NCI-H1105 treated with DMSO at 0.1 percent for 48 hours (cell line): ENCODE results near the gene GRID1.
"Not testable (repeated sequence)": the region's sequence is repeated elsewhere in the genome, so short reads cannot be mapped to it uniquely, and the experiment has no call there.

Experiments
- DNase-seq: peaks from one replicate; lab custom pipeline; 2025; lab: John Stamatoyannopoulos, UW

Gene GRID1

DNA sequence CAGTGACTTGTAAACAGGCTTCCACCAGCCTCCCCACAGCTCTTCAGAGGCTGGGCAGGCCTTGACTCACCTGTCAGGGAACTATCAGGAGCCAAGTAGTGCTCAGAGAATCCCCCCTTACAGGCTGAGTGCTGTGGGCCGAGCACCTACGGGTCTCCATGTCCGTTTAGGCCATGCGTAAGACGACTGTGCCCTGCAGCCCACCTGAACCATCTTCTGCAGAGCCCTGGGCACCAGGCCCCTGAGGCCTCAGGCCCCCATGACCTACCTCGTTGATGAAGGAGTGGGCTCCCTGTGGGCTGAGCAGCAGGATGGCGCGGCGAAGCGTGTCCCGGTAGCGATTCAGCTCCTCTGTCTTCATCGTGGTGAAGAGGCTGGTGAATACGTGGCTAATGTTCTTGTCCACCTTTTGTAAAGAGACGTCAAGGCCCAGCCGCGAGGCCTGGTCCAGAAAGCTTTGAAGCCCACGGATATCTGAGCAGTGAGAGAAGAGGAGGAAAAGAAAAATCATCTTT, 228.0 kb downstream of the GRID1 start:
- DNase-seq, result no peak

DNA sequence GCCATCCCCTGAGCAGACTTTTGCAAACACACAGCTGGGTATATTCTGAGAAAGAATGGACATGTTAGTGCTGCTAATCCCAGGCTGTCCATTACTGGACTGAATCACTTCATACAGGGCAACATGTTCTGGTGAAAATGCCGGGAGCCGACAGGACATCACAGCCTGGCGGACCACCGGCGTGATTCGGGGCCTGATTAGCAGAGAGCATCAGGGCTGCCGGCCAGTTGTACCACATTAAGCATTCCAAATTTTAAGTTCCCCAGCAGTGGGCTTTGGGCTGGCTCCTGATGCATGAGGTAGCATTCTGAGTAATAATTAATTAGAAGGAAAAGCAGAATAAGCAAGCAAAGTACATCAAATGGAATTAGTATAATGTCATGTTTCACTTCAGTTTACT, 229.0 kb downstream of the GRID1 start:
- DNase-seq, result no peak

DNA sequence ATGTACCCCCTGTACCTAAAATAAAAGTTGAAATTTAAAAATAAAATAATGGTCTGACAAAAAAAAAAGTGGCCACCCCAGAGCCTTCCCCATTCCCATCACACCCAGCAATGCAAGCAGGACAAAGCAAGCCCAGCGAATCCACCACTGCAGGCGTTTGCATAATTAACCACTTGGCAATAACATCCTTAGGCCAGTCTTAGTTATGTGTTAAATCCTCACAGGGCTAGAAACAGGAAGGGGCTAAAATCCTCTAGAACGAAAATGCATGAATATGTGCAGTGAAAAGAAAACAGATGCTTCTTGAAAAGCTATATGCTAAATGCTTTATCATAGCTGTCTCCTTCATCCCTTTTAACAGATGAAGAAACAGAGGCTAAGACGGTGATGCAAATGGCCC, 229.7 kb downstream of the GRID1 start:
- DNase-seq, result no peak

DNA sequence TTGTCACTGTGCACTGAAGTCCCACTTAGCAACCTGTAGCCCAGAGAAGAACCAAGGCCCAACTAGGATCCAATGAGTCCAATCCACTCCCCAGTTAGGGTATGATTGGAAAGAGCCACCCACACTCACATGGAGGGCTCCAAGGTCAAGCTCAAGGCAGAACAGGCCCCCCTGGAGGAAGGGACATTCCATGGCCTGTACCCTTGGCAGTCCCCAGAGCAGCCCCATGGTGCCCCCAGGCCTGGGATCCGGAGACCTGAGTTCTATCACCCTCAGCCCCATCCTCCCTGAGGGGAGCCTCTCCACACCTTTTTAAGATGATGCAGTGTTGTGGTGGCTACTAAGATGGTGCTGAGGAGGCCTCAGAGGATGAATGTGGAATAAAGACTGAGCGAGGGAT, 231.4 kb downstream of the GRID1 start:
- DNase-seq, result no peak

DNA sequence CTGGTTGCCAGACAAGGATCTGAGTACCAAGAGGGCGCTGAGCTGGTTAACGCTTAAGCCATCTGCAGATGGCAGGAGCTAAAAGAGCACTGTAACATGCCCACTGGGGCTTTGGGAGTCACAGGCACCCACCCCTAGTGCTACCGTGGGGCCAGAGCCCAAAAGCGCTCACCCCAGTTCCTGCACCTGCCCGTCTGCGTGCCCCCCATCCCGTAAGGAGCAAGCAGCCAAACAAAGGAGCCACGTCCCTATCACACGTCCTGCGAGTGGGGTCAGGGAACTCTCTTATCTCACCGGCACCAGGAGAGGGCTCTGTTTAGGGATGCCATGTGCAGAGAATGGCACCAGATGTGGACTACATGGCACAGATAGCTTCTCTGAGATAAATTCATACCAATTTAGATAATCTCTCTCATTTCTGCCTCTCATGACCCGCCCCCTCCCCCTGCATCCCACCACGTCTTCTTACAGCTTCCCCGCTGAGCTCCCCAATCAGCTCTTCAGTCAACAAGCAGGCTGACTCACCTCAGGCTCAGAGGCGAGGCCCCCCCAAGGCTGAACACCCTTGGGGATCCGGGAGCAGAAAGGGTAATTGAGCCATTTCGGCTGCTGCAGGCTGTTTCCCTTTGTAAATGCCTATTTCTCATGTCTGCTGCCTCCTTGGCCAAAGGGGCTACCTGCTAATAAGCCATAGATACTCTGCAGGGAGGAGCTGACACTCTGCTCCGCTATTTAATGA, 235.7 kb downstream of the GRID1 start:
- no peak for DNase-seq

DNA sequence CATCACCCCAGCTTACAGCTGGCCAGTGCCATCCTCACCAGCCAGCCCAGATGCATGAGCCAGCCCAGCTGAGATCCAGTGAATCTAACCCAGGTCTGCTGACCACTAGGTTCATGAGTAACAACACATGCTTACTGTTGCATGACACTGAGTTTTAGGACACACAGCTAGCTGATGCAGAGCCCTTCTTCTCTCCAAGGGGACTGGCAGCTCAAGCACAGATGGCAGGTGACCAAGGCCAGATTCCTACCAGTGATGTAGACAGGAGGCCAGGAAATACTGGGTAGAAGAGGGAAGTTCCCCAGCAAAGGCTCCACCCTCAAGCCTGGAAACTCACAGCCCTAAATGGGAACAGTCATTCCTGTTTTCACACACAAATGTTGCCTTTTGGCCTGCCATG, 236.6 kb downstream of the GRID1 start:
- DNase-seq, result no peak

DNA sequence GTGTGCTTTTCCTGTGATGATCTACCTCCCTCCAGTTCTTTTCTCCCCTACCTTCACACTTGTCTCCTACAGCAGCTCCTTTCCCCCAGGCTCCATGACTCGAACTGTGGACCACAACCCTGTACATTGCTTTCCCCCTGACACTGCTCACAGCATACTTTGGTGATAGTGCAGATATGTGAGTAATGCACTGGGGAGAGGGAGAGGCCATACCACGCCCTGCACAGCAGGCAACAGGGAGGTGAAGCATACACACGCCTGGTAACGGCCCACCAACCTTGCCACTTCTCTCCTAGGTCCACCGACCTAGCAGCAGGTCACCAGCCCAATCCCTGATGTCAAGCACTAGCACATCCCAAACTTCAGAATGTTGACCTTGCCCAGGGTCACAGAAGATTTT, 238.2 kb downstream of the GRID1 start:
- DNase-seq, result no peak

DNA sequence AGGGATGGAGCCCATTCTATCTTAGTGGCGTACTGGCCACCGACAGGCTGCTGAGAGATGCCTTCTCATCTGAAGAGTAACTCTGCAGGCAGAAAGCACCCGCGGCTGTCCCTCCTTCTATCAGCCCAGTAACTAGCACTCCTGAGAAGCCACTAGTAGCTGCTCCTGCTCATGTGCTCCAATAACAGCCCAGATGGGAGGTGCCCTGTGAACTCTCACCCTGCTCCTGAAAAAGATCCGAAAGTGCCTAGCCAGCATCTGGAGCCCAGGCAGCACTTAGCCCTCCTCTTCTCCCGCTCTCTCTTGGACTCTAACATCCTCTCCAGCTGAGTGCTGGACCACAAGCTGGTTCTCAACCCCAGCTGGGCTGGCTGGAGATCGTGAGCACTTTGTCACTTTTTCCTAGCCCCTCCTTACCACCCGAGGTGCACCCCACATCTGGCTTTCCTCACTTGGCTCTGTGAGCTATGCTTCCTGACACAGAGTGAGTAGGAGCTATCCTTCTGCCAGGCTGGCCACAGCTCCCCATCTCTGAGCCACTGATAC, 239.2 kb downstream of the GRID1 start:
- no peak for DNase-seq

DNA sequence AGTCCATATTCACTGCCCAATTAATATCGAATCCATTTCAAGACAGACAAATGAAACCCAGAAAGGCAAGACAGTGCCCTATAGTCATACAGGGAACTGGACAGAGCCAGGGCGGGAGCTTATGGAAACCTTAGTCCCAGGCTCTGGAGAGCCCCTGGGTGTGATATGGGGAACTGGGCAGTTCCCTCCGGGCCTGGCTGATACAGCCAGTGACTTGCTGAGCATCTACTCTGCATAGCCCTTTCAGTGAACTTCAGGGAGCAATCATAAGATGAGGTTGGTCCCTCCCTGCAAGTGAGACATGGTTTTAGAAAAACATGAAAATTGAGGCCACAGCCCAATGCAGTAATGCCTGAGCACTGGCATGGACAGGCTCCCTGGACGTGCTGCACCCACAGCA, 241.9 kb downstream of the GRID1 start:
- DNase-seq, result no peak

DNA sequence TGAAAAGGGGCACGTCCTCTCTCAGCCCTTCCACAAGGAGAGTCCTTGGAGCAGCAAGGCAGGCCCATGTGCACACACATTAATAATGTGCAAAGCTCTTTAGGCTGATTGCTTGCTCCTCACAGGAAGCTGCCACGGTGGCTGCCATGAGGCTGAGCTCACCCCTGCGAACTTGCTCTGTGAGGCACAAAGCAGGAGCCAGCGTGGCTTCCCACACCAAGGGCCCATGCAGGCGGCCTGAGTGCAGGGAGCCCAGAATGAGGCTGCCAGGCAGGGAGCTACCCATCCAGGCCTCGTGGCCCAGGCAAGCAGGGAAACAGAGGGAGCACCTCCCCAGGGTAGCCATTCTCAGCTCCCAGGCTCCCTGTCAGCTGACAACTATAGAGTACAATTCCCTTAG, 242.9 kb downstream of the GRID1 start:
- DNase-seq, result no peak

DNA sequence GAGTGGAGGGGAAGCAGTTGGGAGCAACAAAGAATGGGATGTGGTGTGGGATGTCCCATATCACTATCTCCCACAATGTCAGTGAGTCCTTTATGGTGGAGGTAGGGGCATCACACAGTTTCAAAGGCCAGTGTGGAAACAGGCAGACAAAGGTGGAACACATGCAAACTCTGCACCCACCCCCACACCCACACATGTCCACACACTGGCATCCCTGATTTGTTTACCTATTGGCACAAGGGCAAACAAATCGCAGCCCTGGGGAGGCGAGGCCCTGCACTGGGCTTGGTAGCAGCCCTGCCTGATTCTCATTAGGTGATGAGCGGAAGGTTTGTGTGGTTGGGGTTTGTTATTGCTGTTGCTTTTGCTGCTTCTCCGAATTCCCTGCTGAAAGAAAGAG, 243.3 kb downstream of the GRID1 start:
- DNase-seq, result no peak

DNA sequence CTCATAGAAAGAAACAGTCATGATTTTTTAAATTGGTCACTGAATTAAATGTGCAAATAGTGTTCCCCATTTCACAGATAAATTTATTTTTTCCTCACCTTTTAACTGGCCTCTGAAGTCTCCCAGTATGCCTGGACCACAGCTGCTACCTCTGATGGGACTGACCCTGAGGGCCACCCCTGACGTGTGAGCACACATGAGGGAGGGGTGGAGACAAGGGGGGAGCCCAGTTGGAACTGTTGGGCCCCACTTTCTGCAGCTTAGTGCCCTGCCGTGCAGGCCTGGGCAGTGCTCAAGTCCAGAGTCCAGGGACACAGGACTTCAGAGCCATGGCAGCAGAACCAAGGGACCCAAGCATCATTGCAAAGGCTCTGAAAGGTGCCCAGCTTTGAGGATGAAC, 243.9 kb downstream of the GRID1 start:
- no peak for DNase-seq

DNA sequence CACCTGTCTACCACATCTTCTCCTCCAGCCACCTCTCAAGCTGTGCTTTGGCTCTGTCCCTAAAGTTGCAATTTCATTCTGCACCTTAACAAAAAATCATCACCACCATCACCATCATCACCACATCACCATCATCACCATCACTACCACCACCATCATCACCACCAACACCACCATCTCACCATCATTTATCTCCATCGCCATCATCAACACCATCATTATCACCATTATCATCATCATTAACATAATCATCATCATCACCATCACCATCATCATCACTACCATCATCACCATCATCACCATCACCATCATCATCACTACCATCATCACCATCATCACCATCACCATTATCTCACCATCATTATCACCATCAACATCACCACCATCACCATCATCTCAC, 245.4 kb downstream of the GRID1 start:
- DNase-seq, result no peak

DNA sequence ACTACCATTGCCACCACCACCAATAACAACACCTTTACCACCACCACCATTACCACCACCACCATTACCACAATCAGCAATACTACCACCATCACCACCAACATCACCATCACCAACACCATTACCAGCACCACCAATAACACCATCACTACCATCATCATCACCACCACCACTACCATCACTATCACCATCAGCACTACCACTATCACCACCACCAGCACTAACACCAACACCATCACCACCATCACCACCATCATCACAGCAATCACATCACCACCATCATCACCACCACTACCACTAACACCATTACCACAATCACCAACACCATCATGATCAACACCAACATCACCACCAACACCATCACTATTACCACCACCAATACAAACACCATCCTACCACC, 249.5 kb downstream of the GRID1 start:
- no peak for DNase-seq

DNA sequence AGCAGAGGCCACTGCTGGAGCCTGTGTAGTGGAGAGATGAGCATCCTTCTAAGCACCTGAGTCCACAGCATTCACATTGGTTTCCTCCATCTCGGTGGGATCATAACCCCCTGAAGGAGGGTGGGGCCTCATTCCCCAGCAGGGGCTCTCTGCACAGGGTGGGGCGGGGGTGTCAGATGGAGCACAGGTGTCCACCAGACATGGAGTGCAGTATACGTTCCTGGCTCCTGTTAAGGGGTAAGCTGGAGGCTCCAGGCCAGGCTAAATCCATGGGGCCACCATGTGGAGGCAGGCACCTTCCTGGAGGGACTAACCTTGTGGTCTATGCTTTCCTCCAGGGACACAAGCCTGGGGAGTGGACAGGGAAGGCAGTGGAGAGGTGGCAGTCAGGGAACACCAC, 252.6 kb downstream of the GRID1 start:
- no peak for DNase-seq

DNA sequence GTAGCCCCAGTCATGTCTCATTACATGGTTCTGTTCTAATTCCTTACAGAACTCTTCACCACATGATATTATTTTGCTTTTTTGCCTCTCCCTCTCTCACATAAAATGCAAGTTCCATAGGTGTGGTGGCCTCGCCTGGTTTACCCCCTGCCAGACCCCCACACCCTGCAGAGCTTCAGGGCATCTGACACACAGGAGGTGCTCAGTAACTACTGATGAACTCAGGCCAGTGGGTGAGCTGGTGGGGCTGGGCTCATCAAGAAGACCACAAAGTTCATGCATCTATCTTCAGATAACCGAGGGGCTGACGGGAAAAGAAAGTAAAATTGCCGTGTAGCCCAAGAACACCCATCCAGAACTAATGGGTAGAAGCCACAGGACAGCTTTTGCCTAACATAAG, 253.1 kb downstream of the GRID1 start:
- DNase-seq, result no peak

DNA sequence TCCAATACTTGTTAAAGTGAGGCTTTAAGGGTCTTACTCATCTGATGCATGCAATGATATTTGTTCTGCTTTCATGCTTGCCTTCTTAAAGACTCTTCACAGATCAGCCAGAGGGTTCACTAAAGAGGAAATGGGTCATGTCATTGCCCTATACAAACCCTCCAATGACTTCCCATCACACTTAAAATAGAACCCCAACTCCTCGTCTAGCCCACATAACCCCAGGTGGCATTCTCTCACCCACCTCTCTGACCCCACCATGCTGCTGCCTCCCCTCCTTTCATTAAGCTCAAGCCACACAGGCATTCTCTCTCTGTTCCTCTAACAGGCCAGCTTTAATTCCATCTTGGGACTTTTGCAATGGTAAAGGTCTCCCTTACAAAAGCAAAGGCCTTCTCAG, 253.6 kb downstream of the GRID1 start:
- no peak for DNase-seq

DNA sequence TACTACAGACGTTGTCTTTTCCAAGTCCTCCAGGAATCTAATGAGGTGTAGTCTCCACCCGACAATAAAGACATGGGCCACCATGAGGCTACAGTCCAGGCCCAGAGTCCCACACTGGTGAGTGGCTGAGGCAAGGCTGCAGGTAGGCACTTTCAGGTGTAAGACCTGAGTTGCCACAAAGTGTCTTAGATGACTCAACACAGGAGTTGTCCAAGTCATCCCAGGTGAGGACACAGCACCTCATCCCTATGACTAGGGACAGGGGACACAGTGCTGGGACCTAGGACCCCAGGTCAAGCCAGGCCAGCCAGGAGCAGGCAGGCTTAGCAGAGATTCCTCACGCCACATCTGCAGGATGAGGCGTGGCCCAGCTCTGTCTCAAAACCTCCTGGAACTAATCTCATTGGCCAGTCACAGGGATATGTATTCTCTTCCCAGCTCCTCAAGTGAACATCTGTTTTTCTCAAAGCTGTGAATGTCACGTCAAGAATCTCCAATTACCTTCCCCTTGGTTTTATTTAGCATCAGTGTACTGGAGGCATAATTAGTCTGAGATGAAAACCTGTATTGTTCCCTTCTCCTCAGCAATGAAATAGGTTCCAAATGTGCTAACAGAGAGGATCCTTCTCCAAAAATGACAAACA, 254.6 kb downstream of the GRID1 start:
- no peak for DNase-seq

DNA sequence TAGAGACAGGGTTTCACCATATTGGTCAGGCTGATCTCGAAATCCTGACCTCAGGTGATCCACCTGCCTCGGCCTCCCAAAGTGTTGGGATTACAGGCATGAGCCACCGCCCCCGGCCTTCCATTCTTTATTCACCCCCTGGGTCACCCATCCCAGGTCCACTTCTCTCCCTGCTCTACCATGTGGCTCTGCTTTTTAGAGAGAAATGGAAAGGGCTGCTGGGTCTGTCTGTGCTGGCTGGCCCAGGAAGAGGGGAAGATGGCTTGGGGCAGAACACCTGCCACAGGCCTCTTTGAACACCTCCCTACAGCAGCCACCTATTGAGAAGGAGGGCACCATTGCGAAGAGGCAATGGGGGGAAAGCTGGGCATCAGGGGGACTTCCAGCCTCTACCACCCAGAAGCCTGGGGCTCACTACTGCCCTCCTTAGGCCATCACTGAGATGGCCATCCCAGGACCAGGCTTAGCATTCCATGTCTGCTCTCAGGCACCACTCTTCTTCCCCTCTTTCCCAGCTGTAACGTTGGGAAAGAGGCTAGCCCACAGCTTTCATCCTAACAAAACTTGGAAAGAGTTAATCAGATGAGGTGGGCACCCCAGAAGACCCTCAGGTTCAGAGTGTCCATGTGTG, 256.3 kb downstream of the GRID1 start:
- DNase-seq, result no peak

DNA sequence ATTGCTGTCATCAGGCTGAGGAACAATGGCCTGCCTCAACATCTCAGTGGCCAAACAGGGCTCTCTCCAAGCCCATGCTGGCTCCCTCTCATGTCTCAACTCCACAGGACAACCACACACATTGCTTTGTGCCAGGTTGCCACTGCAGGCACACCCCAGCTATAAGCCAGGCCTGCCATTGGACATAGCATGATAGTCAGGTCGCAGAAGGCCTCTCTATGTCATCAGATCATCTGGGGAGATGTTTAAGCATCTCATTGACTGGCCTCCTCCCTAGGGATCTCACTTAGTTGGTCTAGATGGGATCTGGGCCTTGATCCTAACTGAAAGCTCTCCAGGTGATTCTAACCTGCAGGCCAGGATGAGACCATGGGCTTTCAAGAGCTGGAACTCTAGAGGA, 257.2 kb downstream of the GRID1 start:
- no peak for DNase-seq

DNA sequence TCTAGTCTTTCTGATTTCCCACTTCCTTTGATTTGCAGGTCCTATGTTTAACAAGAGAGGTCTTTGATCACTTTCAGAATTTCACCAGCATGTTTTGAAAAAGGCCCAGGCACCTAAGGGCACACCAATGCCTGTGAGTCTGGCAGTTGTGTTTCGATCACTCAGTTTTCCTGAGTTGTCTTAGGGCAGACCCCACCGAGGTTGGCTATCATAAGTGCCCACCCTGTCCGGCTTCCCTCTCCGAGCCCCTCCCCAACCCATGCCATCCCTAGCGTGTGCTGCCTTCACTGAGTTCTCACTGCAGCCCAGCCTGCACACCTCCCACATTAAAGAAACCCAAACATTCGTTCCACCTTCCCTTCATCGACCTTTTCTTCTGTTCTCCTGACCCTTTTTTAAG, 257.9 kb downstream of the GRID1 start:
- no peak for DNase-seq

DNA sequence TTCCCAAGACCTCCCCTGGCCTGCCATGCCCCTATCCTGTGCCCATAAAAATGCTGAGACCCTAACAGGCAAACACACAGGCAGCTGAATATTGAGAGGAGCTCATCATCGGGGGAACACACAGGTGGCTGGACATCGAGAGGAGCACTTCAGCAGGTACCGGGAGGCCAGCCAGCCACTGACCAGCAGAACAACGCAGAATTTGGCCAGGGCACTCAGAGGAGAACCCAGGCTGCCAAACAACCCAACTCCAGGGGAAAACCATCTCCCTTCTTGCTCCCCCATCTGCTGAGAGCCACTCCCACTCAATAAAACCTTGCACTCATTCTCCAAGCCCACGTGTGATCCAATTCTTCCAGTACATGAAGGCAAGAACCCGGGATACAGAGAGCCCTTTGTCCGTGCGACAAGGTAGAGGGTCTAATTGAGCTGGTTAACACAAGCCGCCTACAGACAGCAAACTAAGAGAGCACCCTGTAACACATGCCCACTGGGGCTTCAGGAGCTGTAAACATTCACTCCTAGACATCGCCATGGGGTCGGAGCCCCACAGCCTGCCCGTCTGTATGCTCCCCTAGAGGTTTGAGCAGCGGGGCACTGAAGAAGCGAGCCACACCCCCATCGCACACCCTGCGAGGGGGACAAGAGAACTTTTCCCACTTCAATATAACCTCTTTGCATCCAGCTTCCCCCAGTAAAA, 258.8 kb downstream of the GRID1 start:
- not testable (repeated sequence) for DNase-seq
